GM19395 (cell line): Measurements from ENCODE around the gene MYLK.
"Not testable (repeated sequence)": the region's sequence is repeated elsewhere in the genome, so short reads cannot be mapped to it uniquely, and the experiment has no call there.

ENCODE experiments used
- ATAC-seq: cut with Tn5 transposase; IDR thresholded peaks from one replicate; pipeline ENCODE4 v1.9.1; 2021; ENCODE audit warnings: mild to moderate bottlenecking, moderate library complexity; ENCODE audit not compliant: unreplicated experiment

MYLK gene

DNA sequence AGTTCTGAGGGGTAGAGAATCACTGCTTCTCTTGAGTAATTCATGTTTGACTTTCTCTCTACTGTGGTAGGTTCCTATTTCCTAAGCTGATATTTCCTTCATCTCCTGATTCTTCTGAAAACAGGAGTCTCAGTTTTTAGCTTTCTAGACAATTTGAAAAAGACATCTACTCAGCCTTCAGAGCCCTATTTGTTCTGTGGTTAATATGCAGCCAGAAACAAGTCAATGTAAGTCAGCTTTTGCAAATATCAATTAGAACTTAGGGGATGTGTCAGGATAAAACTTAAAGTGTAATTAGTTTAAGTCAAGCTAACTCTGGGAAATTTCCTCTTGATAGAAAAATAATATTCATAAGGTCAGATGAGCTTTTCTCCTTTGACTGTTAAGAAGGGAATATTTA lies 277.6 kb downstream of the MYLK start:
- no peak for ATAC-seq

GRCh38 chr3:123605789-123606234 lies 278.3 kb downstream of the MYLK start:
- ATAC-seq, result peak; percentile 73

GRCh38 chr3:123603153-123603552 lies 281.0 kb downstream of the MYLK start:
- ATAC-seq, result not testable (repeated sequence)

- no peak for ATAC-seq
Observed at GRCh38 chr3:123602325-123602724, 281.8 kb downstream of the MYLK start.

- not testable (repeated sequence) for ATAC-seq
Observed at GRCh38 chr3:123600863-123601262, 283.3 kb downstream of the MYLK start.

DNA sequence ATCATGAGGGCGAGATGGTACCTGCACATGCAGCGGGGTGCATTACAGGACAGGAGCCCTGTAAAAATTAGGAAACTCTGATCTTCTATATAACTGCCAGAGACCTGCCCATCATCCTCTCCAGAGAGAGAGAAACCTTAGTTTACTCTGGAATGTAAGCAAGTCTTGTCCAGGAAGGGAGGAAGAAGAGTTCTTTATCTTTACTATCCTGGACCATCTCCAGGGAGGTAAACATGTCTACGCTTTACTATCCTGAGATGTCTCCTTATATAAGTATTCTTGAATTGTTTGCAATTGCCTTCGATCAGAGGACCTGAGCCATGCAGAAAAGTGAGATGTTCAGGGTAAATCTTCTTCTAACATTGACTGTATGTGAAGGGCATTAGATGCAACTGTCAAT lies 286.6 kb downstream of the MYLK start:
- ATAC-seq, result no peak

GRCh38 chr3:123595396-123596180 lies 288.5 kb downstream of the MYLK start:
- no peak for ATAC-seq

DNA sequence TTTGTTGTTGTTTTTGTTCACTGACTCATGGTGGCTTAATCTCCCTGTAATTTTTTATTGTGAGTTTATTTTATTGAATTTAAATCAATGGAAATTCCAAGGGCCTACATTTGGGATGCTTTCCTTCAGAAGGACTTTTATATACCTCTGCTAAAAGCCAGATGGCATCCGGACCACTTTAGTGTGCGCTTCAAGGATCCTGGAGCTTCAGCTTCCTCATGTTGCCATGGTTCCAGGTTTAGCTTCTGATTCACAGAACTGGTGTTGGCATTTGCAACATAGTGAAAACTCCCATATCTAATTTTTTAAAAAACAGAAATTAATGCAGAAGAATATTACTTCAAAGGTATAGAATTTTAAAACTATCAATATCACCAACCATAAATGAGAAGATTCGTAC lies 290.8 kb downstream of the MYLK start:
- no peak for ATAC-seq

DNA sequence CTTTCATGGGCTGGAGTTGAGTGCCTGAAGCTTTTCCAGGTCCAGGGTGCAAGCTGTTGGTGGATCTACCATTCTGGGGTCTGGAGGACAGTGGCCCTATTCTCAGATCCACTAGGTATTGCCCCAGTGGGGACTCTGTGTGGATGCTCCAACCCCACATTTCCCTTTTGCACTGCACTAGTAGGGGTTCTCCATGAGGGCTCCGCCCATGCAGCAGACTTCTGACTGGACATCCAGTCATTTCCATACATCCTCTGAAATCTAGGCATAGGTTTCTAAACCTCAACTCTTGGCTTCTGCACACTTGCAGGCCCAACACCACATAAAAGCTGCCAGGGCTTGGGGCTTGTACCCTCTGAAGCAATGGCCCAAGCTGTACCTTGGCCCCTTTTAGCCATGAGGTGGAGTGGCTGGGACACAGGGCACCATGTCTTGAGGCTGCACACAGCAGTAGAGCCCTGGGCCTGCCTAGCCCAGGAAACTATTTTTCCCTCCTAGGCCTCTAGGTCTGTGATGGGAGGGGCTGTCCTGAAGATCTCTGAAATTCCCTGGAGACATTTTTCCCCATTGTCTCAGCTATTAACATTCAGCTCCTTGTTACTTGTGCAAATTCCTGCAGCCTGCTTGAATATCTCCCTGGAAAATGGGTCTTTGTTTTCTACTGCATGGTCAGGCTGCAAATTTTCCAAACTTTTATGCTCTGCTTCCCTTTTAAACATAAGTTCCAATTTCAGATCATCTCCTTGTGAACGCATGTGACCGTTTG lies 293.3 kb downstream of the MYLK start:
- no peak for ATAC-seq

DNA sequence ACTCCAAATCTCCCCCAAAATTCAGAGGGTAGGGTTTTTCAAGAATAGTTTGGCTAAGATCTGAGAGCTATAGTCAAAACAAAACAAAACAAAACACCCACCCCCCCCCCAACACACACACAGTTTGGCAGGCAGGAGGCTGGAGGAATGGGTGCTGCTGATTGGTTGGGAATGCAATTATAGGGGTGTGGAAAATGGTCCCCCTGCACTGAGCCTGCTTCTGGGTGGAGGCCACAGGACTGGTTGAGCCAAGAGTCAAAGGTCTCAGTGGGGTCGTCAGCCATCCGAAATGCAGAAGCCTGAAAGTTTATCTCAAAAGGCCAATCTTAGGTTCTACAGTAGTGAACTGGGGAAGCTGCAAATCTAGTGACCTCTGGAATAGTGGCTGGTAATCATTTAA lies 296.7 kb downstream of the MYLK start:
- no peak for ATAC-seq

DNA sequence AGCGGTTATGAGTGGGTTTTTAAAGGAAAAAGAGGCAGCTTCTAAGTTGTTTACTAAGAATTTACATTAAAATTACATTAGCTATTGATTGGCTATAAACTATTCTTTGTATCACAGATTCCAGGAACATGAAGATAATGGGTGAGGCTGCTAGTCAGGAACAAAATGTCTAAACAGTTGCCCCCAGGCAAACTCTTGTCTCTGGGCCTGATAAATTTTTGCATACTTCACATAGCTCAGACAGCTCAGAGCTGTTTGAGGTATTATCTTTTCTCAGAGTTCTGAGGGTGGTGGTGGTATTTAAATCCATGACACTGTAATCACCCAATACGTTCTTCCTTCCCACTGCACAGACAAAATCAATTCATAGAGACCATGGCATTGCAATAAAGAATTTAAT lies 297.2 kb downstream of the MYLK start:
- ATAC-seq, result no peak

- no peak for ATAC-seq
Observed at GRCh38 chr3:123586131-123586530, 298.0 kb downstream of the MYLK start.

DNA sequence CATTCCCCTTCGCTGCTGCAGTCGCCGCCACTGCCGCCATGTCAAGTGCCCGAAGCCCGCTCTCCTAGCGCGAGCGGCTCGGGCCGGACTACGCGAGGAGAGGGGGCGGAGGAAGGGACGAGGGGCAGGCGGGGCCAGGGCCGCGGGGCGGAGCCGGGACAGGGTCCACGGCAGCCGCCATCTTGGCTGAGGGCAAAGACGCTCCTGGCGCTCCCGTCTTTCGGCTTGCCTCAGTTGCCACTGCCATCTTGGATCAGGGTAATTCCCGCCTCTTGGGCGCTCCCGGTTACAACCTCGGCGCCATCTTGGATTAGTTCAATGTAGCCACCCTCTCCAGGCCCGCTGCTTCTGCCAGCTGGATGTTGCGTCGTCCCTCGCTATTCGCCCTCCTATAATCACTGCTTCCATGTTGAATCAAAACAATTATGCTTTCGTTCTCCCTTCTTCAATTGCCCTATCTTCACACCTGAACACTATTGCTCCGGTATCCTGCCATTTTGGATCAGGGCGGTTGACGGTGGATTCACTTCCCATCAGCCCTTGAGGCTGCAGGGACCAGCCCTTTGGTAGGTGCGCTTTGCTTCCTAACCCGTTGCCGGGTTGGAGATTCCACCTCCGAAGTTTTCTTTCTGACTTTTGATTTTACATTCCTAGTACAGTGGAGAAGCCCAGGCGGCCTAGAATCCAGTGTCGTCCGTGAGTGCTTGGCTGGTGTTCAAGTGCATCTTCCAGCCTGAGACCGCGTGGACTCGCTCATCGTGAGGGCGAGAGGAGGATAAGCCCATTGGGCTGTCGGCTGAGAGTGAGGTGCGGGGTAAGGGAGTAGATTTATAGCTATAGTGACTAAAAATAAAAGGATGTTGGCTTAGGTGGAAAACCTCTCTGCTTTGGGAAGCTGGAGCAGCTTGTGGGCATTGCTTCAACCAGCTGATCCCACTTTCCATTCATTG lies 298.9 kb downstream of the MYLK start, which contains the start of gene HACD2:
HACD2 (minus strand) TSS at position 66 of the 950 bp plus-strand sequence; CDS start at position 40, 26 bp downstream.
- ATAC-seq, result peak; percentile 83

GRCh38 chr3:123584284-123584987 lies 299.7 kb downstream of the MYLK start:
- peak; percentile 29 for ATAC-seq

DNA sequence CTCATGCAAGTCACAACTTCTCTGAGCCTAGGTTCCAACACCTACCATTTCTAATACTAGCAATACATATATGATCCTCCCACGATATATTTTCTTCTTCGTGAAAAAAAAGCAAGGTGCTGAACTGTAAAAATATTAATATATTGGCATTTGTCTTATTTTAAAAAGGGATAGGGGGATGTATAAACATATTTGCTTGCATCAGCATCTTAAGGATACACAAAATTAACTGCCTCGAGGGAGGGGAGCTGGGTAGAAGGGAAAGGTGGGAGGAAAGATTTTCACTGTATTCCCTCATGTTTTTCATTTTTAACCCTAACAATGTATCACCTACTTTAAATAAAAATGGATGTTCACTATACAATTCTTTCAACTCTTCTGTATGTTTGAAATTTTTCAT lies 300.6 kb downstream of the MYLK start:
- no peak for ATAC-seq

GRCh38 chr3:123582315-123582714 lies 301.8 kb downstream of the MYLK start:
- no peak for ATAC-seq

- ATAC-seq, result no peak
Observed at GRCh38 chr3:123576122-123576521, 308.0 kb downstream of the MYLK start.

GRCh38 chr3:123571973-123572365 lies 312.2 kb downstream of the MYLK start:
- no peak for ATAC-seq

DNA sequence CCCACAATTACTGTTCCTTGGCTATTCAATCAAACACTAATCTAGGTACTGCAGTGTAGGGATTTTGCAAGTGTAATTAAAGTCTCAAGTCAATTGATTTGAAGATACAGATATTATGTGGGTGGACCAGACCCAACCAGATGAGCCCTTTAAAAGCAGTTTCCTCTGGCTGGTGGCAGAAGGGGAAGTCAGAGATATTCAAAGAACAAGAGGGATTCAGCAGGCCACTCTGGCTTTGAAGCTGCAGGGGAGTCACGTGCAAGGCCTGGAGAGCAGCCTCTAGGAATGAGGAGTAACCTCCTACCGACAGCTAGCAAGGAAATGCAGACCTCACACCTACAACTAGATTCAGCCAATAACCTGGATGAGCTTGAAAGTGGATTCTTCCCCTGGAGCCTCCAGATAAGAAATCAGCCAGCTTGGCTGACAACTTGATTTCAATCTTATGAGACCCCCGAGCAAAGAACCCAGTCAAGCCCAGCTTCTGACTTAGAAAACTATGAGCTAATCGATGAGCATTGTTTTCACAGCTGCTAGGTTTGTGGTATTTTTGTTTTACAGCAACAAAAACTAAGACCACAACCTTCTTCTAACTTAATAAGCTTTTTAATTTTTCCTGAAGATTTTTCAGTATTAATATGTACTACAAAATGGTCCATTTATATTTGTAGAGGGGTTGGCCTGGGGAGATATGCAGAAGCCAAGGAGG lies 312.7 kb downstream of the MYLK start:
- ATAC-seq, result no peak

GRCh38 chr3:123568875-123569274 lies 315.3 kb downstream of the MYLK start:
- ATAC-seq, result no peak
